Measurements from ENCODE around the gene ABCA13.

Gene ABCA13

DNA sequence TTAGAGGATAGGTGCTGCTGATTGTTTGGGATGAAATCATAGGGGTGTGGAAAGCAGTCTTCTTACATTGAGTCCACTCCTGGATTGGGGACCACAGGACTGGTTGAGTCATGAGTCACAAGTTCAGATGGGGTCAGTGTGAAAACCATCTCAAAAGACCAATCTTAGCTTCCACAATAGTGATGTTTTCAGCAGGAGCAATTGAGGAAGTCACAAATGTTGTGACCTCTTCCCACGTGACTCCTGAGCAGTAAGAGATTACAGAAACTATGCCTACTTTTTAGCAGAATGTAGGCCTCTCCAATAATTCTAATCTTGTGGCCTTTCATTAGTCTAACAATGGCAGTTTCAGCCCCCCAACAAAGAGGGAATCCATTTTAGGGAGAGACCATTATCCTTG lies 496.1 kb downstream of the ABCA13 start:
- DNase-seq: no peak

GRCh38 chr7:48671656-48672055 lies 500.4 kb downstream of the ABCA13 start:
- DNase-seq: no peak

DNA sequence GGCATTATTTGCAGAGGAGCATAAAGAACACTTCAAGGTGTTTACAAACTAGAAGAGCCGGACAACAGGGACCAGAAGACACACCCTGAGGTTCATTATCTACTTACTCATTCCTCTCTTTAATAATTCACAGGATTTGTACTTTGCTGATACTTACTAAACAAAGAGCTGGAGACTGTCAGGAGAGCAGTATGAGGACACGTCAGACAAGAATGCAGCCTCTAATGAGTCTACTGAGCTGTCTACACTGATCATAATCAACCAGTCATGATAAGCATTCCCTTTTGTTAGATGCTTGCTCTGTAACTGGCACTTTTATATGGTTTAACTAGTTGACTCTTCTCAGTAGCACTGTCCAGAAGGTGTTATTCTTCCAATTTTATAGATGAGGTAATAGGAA lies 509.7 kb downstream of the ABCA13 start:
- no peak for DNase-seq

- DNase-seq: no peak
These were observed 520.5 kb downstream of the ABCA13 start for GRCh38 chr7:48691788-48692187.
